Measurements from ENCODE around the gene PXDN.

Gene PXDN

DNA sequence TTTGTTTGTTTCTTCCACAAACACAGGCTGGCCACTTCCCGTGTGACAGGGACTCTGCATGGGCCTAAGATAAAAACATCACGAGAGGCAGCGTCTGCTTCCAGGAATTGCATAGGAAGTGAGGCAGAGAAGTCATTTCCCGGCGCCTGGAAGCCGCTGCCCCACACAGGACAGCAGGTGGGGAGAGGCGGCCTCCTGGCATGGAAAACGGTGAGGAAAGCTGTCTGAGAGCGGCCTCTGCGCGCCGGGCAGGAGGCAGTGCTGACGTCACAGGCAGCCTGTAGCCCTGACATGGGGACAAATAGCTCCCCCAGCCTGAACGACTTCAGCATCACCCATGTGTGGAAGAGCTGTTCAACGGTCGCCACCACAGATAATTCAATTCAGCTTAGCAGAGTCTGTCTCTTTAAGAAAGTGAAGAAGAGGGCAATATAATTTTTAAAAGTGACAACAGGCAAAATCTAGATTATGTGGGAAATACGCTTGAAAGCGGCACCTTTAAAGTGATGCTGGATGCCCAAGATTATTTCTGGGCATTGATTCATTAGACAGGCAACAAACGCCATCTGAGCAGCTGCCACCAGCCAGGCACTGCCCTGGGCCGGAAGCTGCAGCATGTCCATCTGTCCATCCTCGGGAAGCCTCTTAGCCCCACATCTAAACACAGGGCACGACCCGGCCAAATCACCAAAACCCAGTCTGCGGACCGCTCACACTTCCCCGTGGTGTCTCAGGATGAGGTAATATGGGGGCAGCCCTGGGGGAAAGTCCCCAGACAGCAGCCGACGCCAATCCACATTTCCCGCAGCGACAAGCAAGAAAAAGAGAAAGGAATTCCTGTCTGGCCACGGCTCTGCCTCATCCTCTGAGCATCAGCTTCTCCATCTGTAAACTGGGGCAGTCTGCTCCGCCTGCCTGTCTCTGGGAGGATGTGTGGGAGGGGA is 138.9 kb downstream of the PXDN start:
- H3K36me3 ChIP-seq: no peaks in the 10 kb centered on the region
- TF ChIP-seq Cebpa-rat (IDR thresholded peaks at IDR 0.05): no peak
- H3K27me3 ChIP-seq: peaks cover 0 to 10% (median 0%) of the 10 kb centered on the region in 11 experiments; a peak in 1 of 22 replicates
- H3K4me3 ChIP-seq: peak overlapping the region in 9 of 10 experiments; percentile 6 to 54 (median 22); a peak in 11 of 20 replicates
- H4K20me1 ChIP-seq: no peaks in the 10 kb centered on the region; a peak in 1 of 22 replicates
- peak overlapping the region in 10 of 11 experiments; percentile 16 to 69 (median 58); a peak in 18 of 22 replicates for H3K27ac ChIP-seq
- H3K4me2 ChIP-seq: peak overlapping the region; percentile 78 to 98 (median 91)
- H3K9ac ChIP-seq: peak overlapping the region; percentile 5 to 70 (median 48); a peak in 18 of 22 replicates
- no peaks in the 10 kb centered on the region for H3K9me3 ChIP-seq (replicated peaks in 1 of 11)
- peaks cover 45 to 100% (median 83%) of the 10 kb centered on the region in 10 experiments for H3K4me1 ChIP-seq

DNA sequence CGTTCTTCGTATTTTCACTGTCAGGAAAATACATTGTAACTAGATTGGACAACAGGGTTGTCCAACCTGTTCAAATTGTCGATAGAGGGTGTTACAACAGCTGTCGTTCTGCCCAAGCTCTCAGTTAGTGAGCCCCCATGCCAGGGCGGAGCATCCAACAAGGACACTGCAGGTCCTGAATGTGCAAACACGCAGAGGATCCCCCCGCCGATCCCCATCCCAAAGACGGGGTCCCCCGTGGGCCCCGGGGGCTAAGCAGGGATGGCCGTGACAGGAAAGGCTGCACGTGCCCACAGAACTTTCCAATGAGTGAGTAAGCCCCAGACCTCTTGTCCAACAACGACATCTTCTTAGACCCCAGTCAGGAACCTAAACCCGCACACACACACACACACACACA is 140.8 kb downstream of the PXDN start:
- H3K4me3 ChIP-seq: no peak overlapping the region
- no peak overlapping the region for H3K27ac ChIP-seq
- no peaks in the 10 kb centered on the region for H3K36me3 ChIP-seq
- H4K20me1 ChIP-seq: peaks cover 0 to 10% (median 0%) of the 10 kb centered on the region in 11 experiments; a peak in 1 of 22 replicates
- no peaks in the 10 kb centered on the region for H3K9me3 ChIP-seq (replicated peaks in 1 of 11)
- no peak overlapping the region for H3K9ac ChIP-seq
- peaks cover 0 to 19% (median 0%) of the 10 kb centered on the region in 11 experiments; a peak in 5 of 22 replicates for H3K27me3 ChIP-seq
- H3K4me2 ChIP-seq: peak overlapping the region in 5 of 11 experiments; percentile 1 to 98 (median 14); a peak in 5 of 22 replicates
- H3K4me1 ChIP-seq: peaks cover 33 to 100% (median 84%) of the 10 kb centered on the region in 10 experiments
- no peak for TF ChIP-seq Cebpa-rat (IDR thresholded peaks at IDR 0.05)

DNA sequence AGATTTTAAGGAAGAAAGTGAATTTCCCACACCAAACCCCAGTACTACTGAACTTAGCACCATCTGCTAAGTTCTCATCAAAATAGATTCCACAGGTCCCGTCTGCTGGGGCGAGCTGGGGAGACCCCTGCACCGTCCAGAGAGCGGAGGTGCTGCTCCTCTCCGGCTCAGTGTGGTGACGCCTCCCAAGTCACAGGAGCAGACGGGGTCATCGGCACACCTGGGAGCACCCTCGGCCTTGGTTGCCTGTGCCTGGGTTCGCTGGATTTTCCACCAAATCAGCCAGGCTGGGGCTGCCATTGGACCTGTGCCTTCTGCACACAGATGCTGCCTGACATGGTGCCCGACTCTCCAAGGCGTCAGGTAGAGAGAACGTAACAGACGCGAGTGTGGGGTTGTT is 141.3 kb downstream of the PXDN start:
- no peak for TF ChIP-seq Cebpa-rat (IDR thresholded peaks at IDR 0.05)
- no peaks in the 10 kb centered on the region for H3K36me3 ChIP-seq
- peak overlapping the region in 4 of 11 experiments; percentile 1 to 98 (median 40); a peak in 4 of 22 replicates for H3K4me2 ChIP-seq
- H4K20me1 ChIP-seq: peaks cover 0 to 10% (median 0%) of the 10 kb centered on the region in 11 experiments; a peak in 2 of 22 replicates
- H3K4me3 ChIP-seq: no peak overlapping the region
- H3K27me3 ChIP-seq: peaks cover 0 to 19% (median 0%) of the 10 kb centered on the region in 11 experiments; a peak in 5 of 22 replicates
- H3K27ac ChIP-seq: no peak overlapping the region
- H3K9ac ChIP-seq: no peak overlapping the region
- peaks cover 34 to 100% (median 84%) of the 10 kb centered on the region in 10 experiments for H3K4me1 ChIP-seq
- no peaks in the 10 kb centered on the region for H3K9me3 ChIP-seq (replicated peaks in 1 of 11)

DNA sequence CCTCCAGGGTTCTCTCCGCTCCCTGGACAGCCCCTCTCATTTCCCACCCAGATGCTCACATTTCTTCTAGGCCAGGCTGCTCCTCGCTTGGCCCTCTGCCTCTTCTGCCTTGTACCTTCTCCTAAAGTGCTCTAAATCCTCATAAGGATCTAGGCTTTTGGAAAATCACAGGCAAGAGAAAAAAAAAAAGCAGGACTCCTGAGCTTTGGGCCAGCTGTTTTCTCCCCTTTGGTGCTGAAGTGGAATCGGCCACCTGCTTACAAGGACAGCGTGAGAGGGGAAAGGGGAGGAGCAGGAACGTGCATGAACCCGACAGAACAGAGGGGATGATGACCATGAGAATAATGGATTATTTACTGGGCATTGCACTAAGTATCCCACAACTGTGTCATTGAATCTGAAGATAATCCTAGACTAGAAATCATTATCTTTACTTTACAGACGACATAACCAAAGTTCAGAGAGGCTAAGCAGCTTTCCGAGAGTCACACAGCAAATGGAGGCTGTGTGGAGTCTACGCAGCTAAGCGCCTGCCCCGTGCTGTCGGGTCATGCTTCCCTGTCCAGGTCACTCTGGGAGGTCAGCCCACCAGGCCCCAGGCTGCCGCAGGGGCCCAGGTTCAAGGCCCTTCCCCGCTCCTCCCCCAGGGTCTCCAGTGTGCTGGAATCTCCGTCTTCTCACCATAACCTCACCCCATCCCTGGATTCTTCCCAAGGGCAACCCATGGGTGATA is 141.9 kb downstream of the PXDN start:
- Histone ChIP-seq H3K36me3 (no peaks in the 10 kb centered on the region), H3K4me2 (peak overlapping the region in 7 of 11 experiments; percentile 1 to 82 (median 54); a peak in 7 of 22 replicates), H3K9me3 (replicated peaks in 1 of 11) (no peaks in the 10 kb centered on the region), H3K4me1 (peaks cover 30 to 99% (median 80%) of the 10 kb centered on the region in 10 experiments), H3K4me3 (no peak overlapping the region), H4K20me1 (peaks cover 0 to 10% (median 0%) of the 10 kb centered on the region in 11 experiments; a peak in 2 of 22 replicates), H3K27me3 (peaks cover 0 to 19% (median 0%) of the 10 kb centered on the region in 11 experiments; a peak in 5 of 22 replicates), H3K9ac (no peak overlapping the region), H3K27ac (no peak overlapping the region)
- TF ChIP-seq Cebpa-rat (IDR thresholded peaks at IDR 0.05): no peak

DNA sequence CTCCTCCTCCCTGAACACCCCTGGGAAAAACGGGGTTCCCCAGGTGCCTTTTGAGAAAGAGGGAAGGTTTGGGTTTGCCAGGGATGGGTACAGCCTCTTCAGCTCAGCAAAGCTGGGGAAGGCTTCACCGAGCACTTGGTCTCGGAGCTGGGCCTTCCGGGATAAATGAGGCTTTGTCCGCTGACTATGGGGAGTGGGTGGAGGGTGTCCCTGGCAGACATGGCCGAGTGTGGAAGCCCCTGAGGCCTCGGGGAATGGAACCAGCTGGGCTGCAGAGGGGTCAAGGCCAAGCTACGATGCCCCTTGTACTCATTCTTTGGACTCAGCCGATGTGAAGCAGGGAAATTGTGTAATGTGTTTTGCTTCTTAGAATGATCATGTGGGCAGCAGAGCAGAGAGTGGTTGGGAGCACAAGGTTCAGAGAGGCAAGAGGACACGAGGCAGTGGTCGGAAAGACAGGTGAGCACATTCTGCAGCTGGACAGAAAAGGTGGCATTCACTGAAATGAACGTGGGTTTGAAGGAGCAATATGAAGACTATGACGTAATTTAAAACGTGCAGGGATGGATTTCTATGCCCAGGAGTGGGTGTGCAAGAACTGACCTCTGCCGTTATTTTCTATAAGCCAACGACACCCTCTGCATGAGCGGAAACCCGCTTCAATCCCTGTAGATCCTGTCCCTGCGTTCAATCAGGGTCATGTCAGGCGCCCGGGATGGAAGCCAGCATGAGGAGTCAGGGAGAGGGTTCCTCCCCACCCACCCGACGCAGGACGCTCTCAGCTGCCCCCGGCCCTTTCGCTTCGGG is 142.6 kb downstream of the PXDN start:
- H3K9ac ChIP-seq: no peak overlapping the region; a peak in 1 of 22 replicates
- H3K27ac ChIP-seq: peak overlapping the region in 1 of 11 experiments; percentile 23; a peak in 1 of 22 replicates
- 0 out of 22 replicates have a peak, but pooled peaks of 1 of the 11 experiments have one; percentile 24 for TF ChIP-seq Cebpa-rat (IDR thresholded peaks at IDR 0.05)
- no peaks in the 10 kb centered on the region for H3K9me3 ChIP-seq (replicated peaks in 1 of 11)
- no peaks in the 10 kb centered on the region for H3K36me3 ChIP-seq
- peaks cover 0 to 19% (median 0%) of the 10 kb centered on the region in 11 experiments; a peak in 5 of 22 replicates for H3K27me3 ChIP-seq
- peaks cover 0 to 10% (median 0%) of the 10 kb centered on the region in 11 experiments; a peak in 2 of 22 replicates for H4K20me1 ChIP-seq
- H3K4me1 ChIP-seq: peaks cover 22 to 91% (median 73%) of the 10 kb centered on the region in 10 experiments
- H3K4me2 ChIP-seq: peak overlapping the region in 8 of 11 experiments; percentile 1 to 82 (median 40); a peak in 12 of 22 replicates
- no peak overlapping the region for H3K4me3 ChIP-seq

DNA sequence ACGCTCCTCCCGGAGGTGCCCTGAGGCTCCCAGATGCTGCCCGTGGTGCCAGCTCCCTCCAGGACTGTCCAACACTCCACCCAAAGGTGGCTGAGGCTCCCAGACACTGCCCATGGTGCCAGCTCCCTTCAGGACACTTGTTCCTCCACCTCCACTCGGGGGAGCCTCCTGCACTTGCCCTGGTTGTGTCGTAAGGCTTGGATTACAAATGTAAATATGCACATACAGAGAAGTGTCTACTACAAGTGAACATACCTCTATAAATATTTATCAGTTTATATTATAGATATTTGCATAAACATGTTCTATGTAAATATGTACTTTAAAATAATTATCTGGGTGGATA is 143.3 kb downstream of the PXDN start:
- Histone ChIP-seq H3K9me3 (replicated peaks in 1 of 11) (0 out of 22 replicates have a peak, but pooled peaks cover 0 to 4% (median 0%) of the 10 kb centered on the region in 11 experiments), H3K36me3 (no peaks in the 10 kb centered on the region), H3K4me2 (peak overlapping the region in 8 of 11 experiments; percentile 47 to 82 (median 74); a peak in 12 of 22 replicates), H4K20me1 (peaks cover 0 to 10% (median 0%) of the 10 kb centered on the region in 11 experiments; a peak in 2 of 22 replicates), H3K4me1 (peaks cover 16 to 85% (median 66%) of the 10 kb centered on the region in 10 experiments), H3K27ac (no peak overlapping the region), H3K27me3 (peaks cover 0 to 16% (median 0%) of the 10 kb centered on the region in 11 experiments; a peak in 5 of 22 replicates), H3K4me3 (no peak overlapping the region), H3K9ac (no peak overlapping the region; a peak in 1 of 22 replicates)
- no peak for TF ChIP-seq Cebpa-rat (IDR thresholded peaks at IDR 0.05)

DNA sequence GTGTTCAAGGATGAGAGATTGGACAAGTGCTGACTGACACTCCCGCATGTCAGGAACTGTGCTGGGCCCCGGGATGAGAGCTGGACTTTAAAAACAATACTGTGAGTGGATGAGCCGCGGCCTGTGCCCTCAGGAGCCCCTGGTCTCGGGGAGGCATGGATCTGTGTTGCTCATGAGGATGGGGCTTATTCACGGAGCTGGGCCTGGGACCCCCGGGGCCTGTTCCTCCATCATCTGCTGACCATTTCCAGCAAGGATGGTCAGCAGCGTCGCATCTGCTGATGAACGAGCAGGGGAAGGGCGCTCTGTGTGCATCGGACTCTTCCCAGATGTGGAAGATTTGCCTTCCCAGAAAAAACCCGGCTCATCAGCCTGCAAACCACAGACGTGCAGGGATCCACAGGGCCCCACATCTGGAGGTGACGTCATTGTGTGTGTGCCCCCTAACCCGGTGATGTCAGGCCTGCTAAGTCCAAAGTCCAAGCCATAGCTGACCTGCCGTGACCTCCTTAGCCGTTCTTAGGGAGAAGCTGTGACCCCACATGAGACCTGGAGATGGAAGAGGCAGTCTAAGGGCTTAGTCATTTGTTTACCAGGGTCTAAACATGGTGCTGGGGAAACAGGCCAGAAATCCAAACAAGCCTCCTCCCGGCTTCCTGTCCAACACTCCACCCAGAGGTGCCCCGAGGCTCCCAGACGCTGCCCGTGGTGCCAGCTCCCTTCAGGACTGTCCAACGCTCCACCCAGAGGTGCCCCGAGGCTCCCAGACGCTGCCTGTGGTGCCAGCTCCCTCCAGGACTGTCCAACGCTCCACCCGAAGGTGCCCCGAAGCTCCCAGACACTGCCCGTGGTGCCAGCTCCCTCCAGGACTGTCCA is 143.9 kb downstream of the PXDN start:
- no peak overlapping the region for H3K4me3 ChIP-seq
- H3K9me3 ChIP-seq (replicated peaks in 1 of 11): 0 out of 22 replicates have a peak, but pooled peaks cover 0 to 4% (median 0%) of the 10 kb centered on the region in 11 experiments
- no peaks in the 10 kb centered on the region for H3K36me3 ChIP-seq
- H3K27ac ChIP-seq: peak overlapping the region in 1 of 11 experiments; percentile 14; a peak in 1 of 22 replicates
- H3K9ac ChIP-seq: peak overlapping the region in 1 of 11 experiments; percentile 5; a peak in 2 of 22 replicates
- H3K4me2 ChIP-seq: peak overlapping the region in 9 of 11 experiments; percentile 35 to 82 (median 73); a peak in 16 of 22 replicates
- H3K4me1 ChIP-seq: peaks cover 10 to 81% (median 61%) of the 10 kb centered on the region in 10 experiments
- peaks cover 0 to 10% (median 0%) of the 10 kb centered on the region in 11 experiments; a peak in 2 of 22 replicates for H4K20me1 ChIP-seq
- no peak for TF ChIP-seq Cebpa-rat (IDR thresholded peaks at IDR 0.05)
- peaks cover 0 to 15% (median 0%) of the 10 kb centered on the region in 11 experiments; a peak in 5 of 22 replicates for H3K27me3 ChIP-seq

All from BLaER1 treated with 17β-estradiol and CSF1 and Interleukin-3, amounts not matched to agents 10 nM and 100 nM (cell line).